GM18907 (cell line): Measurements from ENCODE around the gene INPP5A.

Experiments used
- ATAC-seq: cut with Tn5 transposase; IDR thresholded peaks from one replicate; pipeline ENCODE4 v1.9.1; 2021; ENCODE audit warnings: mild to moderate bottlenecking, moderate library complexity; ENCODE audit not compliant: unreplicated experiment

The INPP5A gene

GRCh38 chr10:132641966-132642731 lies 104.6 kb downstream of the INPP5A start:
- ATAC-seq: no peak

DNA sequence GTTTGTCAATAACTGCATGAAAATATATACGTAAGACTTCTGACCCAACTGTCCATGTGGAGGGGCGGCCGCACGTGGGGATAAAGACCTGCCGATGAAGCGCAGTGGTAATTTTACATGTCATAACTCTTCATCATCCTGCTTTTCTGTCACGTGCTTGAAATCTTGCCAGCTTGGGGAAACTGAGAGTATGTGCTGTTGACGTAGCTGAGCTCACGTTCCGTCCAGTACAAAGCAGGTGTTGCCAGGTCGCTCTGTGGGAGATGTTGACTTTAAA lies 105.1 kb downstream of the INPP5A start:
- ATAC-seq: no peak

DNA sequence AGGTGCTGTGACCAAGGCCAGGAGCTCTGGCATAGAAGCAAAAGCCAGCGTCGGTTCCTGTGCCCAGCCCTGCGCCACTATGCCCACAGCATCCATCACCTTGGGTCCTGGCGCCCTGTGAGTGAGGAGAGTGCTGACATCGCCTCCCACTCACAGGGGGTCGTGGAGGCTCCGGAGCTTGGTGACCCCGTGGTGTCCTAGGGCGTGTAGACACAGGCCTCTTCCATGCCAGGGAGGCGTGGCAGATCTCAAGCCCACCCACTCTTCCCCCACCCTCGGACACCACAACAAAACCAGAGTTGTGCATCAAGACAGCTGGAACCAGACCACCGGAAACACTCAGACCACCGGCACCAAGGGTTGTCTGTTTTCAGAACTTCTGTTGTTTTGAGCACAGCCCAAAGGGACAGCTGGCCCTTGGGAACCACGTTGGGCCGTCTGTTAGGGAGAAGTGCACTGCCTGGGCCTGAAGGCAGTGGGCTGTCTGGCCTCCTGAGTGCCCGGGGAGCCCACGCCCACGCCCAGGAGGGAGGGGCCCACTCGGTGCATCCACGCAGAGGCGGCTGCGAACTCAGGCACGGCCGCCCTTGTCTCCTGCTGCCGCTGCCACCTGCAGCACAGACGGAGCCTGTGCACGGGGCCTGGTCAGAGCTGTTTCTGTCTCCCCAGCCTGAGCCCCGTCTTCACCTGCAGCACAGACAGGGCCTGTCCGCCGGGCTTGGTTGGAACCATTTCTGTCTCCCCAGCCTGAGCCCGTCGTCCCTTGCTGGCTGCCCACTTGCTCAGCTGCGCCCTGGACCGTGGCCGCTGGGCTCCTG lies 106.3 kb downstream of the INPP5A start:
- ATAC-seq: no peak

GRCh38 chr10:132644527-132645246 lies 107.1 kb downstream of the INPP5A start:
- no peak for ATAC-seq

- no peak for ATAC-seq
Measured at GRCh38 chr10:132645247-132645530, 107.6 kb downstream of the INPP5A start.

DNA sequence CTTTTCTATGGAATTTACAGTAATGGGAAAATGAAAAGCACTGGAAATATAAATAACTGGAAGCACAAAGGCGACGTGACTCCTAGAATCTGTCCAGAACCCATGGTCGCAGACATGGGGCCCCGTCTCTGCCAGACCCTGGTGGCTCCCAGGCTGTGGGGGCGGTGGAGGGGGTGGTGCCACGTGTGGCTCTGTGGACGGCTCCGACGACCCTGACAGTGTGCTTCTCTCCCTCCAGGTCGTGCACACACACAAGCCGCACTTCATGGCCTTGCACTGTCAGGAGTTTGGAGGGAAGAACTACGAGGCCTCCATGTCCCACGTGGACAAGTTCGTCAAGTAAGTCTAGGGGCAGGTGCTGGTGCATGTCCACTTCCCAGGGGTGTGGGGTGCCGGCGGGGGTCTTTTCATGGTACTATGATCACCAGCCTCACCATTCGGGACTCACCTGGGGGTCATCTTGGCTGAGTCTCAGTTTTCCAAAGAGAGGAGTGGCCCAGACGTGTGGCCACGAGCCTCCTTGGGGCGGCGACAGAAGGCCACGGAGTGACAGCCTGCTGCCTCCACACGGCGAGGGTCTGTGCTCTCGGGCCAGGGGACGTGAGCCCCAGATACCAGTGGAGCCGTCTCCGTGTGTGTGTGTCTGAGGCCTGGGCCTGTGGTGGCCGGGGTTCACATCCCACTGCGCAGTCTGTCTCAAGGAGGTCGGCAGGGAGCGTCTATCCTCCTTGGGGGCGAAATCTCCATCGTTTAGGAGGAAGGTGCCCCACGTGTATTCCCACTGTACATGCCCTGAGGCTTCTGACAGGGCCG lies 108.2 kb downstream of the INPP5A start:
- no peak for ATAC-seq

DNA sequence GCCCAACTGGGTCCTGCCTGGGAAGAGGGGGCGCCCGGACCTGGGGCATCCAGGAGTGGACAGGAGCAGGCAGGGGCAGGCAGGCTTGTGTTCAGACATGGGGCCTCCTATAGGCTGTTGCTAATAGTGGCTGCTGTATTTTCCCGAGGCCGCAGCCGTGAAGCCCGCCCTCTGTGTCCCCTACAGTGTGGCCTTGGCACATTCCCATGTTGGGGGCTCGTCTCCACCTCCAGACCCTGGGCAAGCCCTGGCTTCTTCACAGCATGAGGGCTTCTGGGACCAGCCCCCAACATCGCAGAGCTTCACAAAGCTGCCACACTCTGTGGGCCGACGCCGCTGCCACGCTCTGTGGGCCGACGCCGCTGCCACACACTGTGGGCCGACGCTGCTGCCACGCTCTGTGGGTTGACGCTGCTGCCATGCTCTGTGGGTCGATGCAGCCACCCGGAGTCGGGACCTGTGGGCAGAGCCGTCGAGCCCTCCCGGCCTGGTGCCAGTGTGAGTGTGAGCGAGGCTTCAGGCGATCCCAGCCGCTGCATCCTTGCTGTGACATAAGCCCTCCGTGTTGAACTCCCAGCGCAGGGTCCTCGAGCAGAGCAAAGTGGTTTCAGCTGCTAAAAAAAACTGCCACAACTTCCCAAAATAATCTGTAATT lies 109.0 kb downstream of the INPP5A start:
- ATAC-seq: no peak

DNA sequence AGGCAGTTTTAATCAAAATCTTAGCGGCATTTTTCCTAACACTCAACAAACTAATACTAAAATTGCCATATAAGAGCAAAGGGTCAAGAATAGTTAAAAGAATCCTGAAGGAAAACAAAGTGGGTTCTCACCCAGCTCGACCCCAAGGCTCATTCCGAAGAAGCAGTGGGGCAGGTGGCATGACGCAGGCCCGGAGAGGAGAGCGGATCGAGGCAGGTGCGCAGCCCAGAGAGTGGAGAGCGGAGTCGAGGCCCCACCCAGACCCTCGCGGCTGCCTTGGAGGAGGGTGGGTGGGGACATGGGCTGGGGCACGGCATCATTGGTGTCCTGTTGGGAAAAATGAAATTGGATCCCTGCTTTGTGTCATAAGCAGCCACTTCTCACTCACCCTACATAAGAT lies 109.8 kb downstream of the INPP5A start:
- no peak for ATAC-seq

- ATAC-seq: no peak
Measured at GRCh38 chr10:132648072-132648850, 110.7 kb downstream of the INPP5A start.

DNA sequence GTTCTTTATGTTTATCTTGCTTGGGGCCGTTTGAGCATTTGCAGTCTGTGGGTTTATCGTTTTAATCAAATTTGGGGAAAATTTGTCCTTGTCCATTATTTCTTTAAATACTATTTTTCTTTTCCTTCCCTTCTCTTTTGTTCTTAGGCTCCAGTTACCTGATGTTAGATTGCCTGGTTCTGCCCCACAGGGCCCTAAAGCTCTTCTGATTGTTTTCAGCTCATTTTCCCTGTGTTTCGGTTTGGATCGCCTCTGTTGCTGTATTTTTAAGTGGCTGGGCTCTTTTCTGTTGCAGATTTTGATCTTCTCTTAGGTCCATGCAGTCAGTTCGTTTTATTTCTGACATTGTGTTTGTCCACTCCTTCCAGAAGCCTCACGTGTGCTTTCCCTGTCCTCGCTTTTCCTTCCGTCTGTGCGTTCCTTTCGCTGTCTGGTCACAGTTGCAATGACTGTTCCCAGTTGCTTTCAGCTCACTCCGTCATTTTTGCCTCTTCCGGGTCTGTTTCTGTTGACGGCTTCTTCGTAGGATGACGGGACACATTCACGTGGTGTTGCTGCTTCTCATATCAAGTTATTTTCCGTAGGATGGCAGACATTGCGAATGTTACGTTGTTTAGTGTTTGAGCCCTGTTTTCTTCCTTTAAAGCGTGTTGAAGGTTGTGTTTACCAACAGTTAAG lies 111.4 kb downstream of the INPP5A start:
- ATAC-seq: no peak

DNA sequence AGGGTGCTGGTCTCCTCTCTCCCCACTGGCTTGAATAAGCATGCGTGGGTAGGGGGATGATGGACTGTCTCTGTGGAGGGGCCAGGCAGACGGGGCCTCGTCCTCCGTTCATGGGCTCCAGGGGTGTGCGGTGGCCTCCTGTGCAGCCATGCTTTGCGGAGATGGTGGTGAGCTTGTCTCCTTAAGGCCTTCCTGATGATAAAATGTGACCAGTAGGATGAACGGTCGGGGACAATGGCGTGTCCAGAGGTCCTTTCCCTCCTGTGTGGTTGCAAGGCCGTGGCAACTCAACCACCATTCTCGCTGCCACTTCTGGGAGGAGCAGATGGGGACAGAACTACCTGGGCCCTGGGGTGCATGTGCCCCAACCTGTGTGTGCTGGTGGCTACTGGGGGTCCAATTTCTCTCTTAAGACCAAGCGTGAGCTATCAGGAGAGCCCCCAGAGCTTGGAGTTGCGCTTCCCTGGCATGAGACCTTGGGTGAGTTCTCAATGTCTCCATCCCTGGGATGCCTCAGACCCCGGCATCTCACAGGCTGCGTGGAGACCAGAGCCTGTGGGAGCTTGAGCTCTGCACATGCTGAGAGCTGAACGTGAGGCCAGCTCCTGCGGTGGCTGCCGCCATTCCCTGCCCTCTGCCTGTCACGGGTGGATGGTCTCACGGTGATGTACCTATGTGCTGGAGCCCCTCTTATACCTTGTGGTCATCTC lies 112.2 kb downstream of the INPP5A start:
- no peak for ATAC-seq

GRCh38 chr10:132650611-132651250 lies 113.1 kb downstream of the INPP5A start:
- no peak for ATAC-seq

DNA sequence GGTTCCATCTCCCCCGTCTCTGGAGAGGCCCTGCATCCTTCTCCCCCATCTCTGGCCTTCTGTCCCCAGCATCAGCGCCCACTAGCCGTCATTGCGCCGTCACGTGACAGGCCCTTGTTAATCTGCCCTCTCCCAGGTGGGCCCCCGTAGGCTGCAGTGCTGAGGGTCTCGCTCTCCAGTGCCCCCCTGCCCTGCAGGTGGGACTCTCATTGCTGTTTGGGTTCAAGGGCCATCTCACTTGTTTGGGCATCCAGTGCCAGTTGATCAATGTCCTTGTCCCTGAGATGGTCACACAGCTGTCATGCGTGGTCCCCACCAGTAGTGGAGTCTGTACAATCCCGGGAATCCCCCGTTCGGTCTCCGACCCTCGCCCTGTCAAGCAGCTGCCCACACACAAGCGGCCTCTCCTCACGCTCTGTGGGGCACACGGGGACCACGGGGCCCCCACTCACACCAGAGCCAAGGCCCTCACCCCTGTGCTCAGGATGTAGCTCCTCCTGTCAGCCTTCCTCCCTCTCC lies 114.0 kb downstream of the INPP5A start:
- ATAC-seq: no peak

DNA sequence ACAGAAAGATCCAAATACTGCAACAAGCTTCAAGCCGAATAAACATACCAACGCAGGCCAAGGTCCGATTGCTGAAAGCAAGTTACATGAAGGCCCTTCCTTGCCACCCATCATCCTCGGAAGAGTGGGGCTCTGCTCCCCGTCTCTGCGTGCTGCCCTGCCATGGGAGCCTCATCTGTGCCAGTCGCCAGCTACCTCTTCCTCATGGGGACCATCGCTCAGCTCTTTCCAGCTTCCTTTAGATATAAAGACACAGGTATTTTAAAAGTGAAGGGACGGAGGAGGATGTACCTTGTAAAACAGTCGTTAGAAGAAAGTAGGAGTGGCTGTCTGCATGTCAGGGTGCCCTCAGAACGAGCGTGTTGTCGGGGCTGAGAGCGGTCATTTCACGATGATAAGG lies 114.9 kb downstream of the INPP5A start:
- no peak for ATAC-seq

- no peak for ATAC-seq
Measured at GRCh38 chr10:132652936-132653590, 115.5 kb downstream of the INPP5A start.

DNA sequence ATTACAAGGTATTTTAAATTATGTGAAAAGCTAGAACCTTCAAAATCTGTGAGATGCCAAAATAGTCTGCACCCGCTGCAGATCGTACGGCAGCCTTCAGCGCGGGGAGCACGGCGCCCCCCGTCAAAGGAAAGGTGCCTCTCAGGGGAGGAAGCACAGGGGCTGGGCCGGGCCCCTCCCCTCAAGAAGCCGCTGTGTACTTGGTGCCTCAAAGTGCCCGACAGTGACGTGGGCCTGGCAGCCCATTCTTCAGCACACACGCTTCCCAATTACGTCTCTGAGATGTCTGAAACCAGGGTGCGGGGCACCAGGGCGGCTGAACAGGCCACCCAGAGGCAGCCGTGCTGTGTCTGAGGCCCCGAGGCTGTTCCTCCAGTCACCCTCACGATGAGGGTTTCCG lies 116.1 kb downstream of the INPP5A start:
- no peak for ATAC-seq

DNA sequence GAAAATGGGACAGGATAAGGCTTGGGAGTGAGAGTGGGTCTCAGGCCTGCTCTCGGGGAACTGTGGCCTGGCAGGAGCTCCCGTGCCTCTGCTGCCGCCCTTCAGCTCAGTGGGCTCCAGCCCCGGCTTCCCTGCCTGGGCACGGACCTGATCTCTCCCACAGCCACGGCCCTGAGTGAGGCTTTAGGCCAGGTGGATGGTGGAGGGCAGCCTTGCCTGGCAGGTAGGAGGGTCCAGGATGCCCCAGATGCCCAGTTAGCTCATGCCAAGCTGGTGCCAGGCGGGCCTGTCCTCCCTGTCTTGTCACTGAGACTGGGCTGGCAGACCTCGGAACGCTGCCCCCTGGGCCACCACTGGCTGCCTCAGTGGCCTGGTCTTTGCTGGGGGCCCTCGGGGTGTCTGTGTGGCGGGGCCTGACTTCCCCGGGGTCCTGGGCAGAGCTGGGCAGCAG lies 116.6 kb downstream of the INPP5A start:
- ATAC-seq: no peak
